HPDE6-E6E7 (cell line): ENCODE measurements around the gene ITPRIP.

Experiments used
- DNase-seq: peaks from one replicate; pipeline ENCODE4 v3.0.0; 2011; ENCODE audit warnings: missing footprints; ENCODE audit errors: extremely low spot score

Gene ITPRIP

GRCh38 chr10:104309980-104310978, 28.0 kb downstream of the ITPRIP start:
- DNase-seq, result no peak

- no peak for DNase-seq
Measured at GRCh38 chr10:104308439-104308903, 29.8 kb downstream of the ITPRIP start.

GRCh38 chr10:104307576-104308438, 30.5 kb downstream of the ITPRIP start:
- DNase-seq, result no peak

GRCh38 chr10:104306897-104307296, 31.4 kb downstream of the ITPRIP start:
- no peak for DNase-seq

GRCh38 chr10:104304927-104305326, 33.3 kb downstream of the ITPRIP start:
- no peak for DNase-seq

- DNase-seq, result no peak
Measured at GRCh38 chr10:104304356-104304745, 33.9 kb downstream of the ITPRIP start.

GRCh38 chr10:104303594-104304355, 34.5 kb downstream of the ITPRIP start:
- no peak for DNase-seq

GRCh38 chr10:104301907-104302690, 36.2 kb downstream of the ITPRIP start:
- no peak for DNase-seq

GRCh38 chr10:104300736-104301292, 37.5 kb downstream of the ITPRIP start:
- DNase-seq, result peak; percentile 54

GRCh38 chr10:104300002-104300735, 38.1 kb downstream of the ITPRIP start:
- no peak for DNase-seq

- DNase-seq, result no peak
Measured at GRCh38 chr10:104299031-104299904, 39.0 kb downstream of the ITPRIP start.

- DNase-seq, result no peak
Measured at GRCh38 chr10:104297697-104298660, 40.3 kb downstream of the ITPRIP start.

- no peak for DNase-seq
Measured at GRCh38 chr10:104296687-104297436, 41.4 kb downstream of the ITPRIP start.

- no peak for DNase-seq
Measured at GRCh38 chr10:104293781-104294321, 44.4 kb downstream of the ITPRIP start.

- peak; percentile 54 for DNase-seq
Measured at GRCh38 chr10:104293011-104293410, 45.3 kb downstream of the ITPRIP start.

GRCh38 chr10:104291439-104291951, 46.8 kb downstream of the ITPRIP start:
- peak; percentile 86 for DNase-seq
